Omental fat pad (tissue), 4 donors: ENCODE measurements around the gene NDUFA6. TPM values are rescaled to one million over a fixed set of nuclear protein-coding genes. Genes with fewer than 3 reads are reported as not detected.

Source experiments
- ATAC-seq: fragments of 150-250 bp; one replicate; pipeline ENCODE4 v1.9.1; 2016; ENCODE audit warnings: mild to moderate bottlenecking, moderate library complexity; ENCODE audit not compliant: low FRiP score
- DNase-seq: peaks from one replicate; pipeline ENCODE4 v3.0.0-alpha.2; 2019; ENCODE audit warnings: low spot score
- small RNA-seq: library from RNA; depleted of rRNA; stranded (forward); fragments of <200 nt; gene quantifications from one replicate; pipeline ENCODE3, GENCODE V24; 2016
- total RNA-seq, 4 donors: library from RNA; depleted of rRNA; stranded (reverse); fragments of >200 nt; gene quantifications; one replicate each; pipeline ENCODE4 v1.1.0, GENCODE V29; 2016
- TF ChIP-seq, protein P1 (sequence below), 3 donors: fragments of 450-650 bp; IDR thresholded peaks; one replicate each; pipeline ENCODE4 v1.5.1; 2016 to 2017; ENCODE audit warnings: antibody characterized with exemption in 3 of 3, mild to moderate bottlenecking in 3 of 3, moderate library complexity in 2 of 3

Gene NDUFA6
- total RNA-seq, 4 donors from 2014 or later, result 55.5 to 59.3 (median 57.7) TPM

DNA sequence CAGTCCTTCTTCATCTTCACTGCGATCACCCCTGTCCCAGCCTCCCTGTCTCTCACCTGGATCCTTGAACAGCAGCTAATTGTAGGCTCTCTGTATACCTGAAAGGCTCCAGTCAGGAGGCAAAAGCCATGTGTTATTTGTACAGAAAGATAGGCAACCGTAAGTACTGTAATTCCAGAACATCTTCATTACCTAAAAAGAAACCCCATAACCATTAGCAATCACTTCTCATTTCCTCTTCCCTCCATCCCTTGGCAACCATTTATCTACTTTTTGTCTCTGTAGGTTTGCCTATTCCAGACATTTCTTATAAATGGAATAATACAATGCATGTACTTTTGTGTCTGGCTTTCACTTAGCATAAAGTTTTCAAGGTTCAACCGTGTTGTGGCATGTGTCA lies 37.8 kb downstream of the NDUFA6 start:
- DNase-seq (no peak), ATAC-seq (no peak)
- TF ChIP-seq, protein P1, sequence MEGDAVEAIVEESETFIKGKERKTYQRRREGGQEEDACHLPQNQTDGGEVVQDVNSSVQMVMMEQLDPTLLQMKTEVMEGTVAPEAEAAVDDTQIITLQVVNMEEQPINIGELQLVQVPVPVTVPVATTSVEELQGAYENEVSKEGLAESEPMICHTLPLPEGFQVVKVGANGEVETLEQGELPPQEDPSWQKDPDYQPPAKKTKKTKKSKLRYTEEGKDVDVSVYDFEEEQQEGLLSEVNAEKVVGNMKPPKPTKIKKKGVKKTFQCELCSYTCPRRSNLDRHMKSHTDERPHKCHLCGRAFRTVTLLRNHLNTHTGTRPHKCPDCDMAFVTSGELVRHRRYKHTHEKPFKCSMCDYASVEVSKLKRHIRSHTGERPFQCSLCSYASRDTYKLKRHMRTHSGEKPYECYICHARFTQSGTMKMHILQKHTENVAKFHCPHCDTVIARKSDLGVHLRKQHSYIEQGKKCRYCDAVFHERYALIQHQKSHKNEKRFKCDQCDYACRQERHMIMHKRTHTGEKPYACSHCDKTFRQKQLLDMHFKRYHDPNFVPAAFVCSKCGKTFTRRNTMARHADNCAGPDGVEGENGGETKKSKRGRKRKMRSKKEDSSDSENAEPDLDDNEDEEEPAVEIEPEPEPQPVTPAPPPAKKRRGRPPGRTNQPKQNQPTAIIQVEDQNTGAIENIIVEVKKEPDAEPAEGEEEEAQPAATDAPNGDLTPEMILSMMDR (IDR thresholded peaks at IDR 0.05), result no peak

- TF ChIP-seq, protein P1 (IDR thresholded peaks at IDR 0.05), result no peak
- DNase-seq (no peak), ATAC-seq (no peak)
These were observed 39.9 kb downstream of the NDUFA6 start for GRCh38 chr22:42050641-42051180.

GRCh38 chr22:42041784-42042183 lies 48.8 kb downstream of the NDUFA6 start:
- DNase-seq (no peak), ATAC-seq (no peak)
- TF ChIP-seq, protein P1 (IDR thresholded peaks at IDR 0.05), result no peak

DNA sequence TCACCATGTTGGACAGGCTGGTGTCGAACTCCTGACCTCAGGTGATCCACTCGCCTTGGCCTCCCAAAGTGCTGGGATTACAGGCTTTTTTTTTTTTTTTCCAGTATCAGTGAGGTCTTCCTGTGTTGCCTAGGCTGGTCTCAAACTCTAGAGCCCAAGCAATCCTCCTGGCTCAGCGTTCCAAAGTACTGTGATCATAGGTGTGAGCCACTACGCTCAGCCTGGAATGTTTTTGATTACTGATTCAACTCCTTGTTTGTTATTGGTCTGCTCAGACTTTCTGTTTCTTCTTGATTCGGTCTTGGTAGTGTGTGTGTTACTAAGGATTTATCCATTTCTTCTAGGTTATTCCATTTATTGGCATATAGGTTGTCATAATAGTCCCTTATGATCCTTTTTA lies 51.3 kb downstream of the NDUFA6 start:
- DNase-seq (no peak), ATAC-seq (no peak)
- TF ChIP-seq, protein P1 (IDR thresholded peaks at IDR 0.05), result no peak

Small RNA genes within 50 kb of the gene (small RNA-seq; reads per million reads assigned to genes)
- gene SNORD13P1, result not detected

Other genes with a start within 250 kb of the NDUFA6 start
- not detected for gene SHISA8, start 175.7 kb downstream of the NDUFA6 start, total RNA-seq
- under 1 TPM; 0.16 to 0.84 (median 0.22) TPM for gene TNFRSF13C, start 164.0 kb downstream of the NDUFA6 start, total RNA-seq
- gene CENPM, start 143.6 kb downstream of the NDUFA6 start, total RNA-seq, result 1 to 10 TPM in 1 of 4 donors, under 1 TPM in 1, not detected in 2; 0.84 to 5.4 TPM
- under 1 TPM in 3 of 4 donors, not detected in 1; 0.13 to 0.72 (median 0.37) TPM for gene SEPTIN3, start 121.3 kb downstream of the NDUFA6 start, total RNA-seq
- 1 to 10 TPM in 1 of 4 donors, under 1 TPM in 3; 0.28 to 1.1 (median 0.72) TPM for gene WBP2NL, start 92.0 kb downstream of the NDUFA6 start, total RNA-seq
- gene NAGA, start 20.0 kb downstream of the NDUFA6 start, total RNA-seq, result 10 to 100 TPM; 24.8 to 47.6 (median 35.3) TPM
- 10 to 100 TPM in 3 of 4 donors, 1 to 10 TPM in 1; 9.3 to 22.5 (median 13.9) TPM for gene PHETA2, start 16.5 kb downstream of the NDUFA6 start, total RNA-seq
- 10 to 100 TPM in 3 of 4 donors, 1 to 10 TPM in 1; 9.9 to 16.2 (median 12.2) TPM for gene SMDT1, start 11.1 kb downstream of the NDUFA6 start, total RNA-seq
- gene CYP2D6, start 40.0 kb upstream of the NDUFA6 start, total RNA-seq, result 1 to 10 TPM in 1 of 4 donors, under 1 TPM in 3; 0.28 to 1.1 (median 0.49) TPM
- 10 to 100 TPM; 20.8 to 34.8 (median 23.3) TPM for gene TCF20, start 179.9 kb upstream of the NDUFA6 start, total RNA-seq